HCT116 (cell line): ENCODE data around the gene SPSB1. TPM values are rescaled to one million over a fixed set of nuclear protein-coding genes. Genes with fewer than 3 reads are reported as not detected.

Source experiments
- ATAC-seq: fragments of 200-7000 bp; cut with Tn5 transposase; 2 replicates; pipeline ENCODE4 v1.9.1; 2020; ENCODE audit warnings: mild to moderate bottlenecking, moderate library complexity
- BruUV-seq: library from RNA; stranded (reverse); fragments of 400-500 nt; replicated peaks from 2 replicates; lab custom pipeline; 2021; lab: Mats Ljungman, UMichigan
- CTCF ChIA-PET: fragments of 300-600 bp; sonication (Branson Sonifier 250); formaldehyde crosslinking; loops from one replicate; lab custom pipeline; 2021; ENCODE audit warnings: antibody characterized with exemption; lab: Charles Lee
- POLR2A ChIA-PET: fragments of 300-600, 350-600 bp; sonication (Branson Sonifier 250); formaldehyde crosslinking; loops from one replicate; lab custom pipeline; 2021; ENCODE audit warnings: antibody characterized with exemption; lab: Charles Lee
- RAD21 ChIA-PET, 2 experiments: fragments of 300-600 bp; sonication (Branson Sonifier 250); formaldehyde crosslinking; loops; one replicate each; lab custom pipeline; 2023; ENCODE audit warnings: low total read pairs in 2 of 2; ENCODE audit not compliant: uncharacterized antibody in 2 of 2, unreplicated experiment in 2 of 2, low non-redundant PET in 1 of 2; lab: Charles Lee
- DNase-seq: peaks from one replicate; pipeline ENCODE4 v3.0.0-alpha.2; 2010; ENCODE audit warnings: low read depth, low spot score
- H2AFZ ChIP-seq: fragments of 200-600 bp; shearing (Covaris generic), sonication (generic); 2 replicates; pipeline ENCODE4 v1.6.1; 2017; ENCODE audit warnings: low read depth, mixed run types, mixed read lengths, antibody characterized with exemption, low read length; ENCODE audit not compliant: poor library complexity, severe bottlenecking
- H3K27ac ChIP-seq: 2 replicates; pipeline ENCODE4 v1.5.1; 2012; ENCODE audit warnings: low read depth, low read length
- H3K27me3 ChIP-seq: fragments of 200-600 bp; sonication (generic); 2 replicates; pipeline ENCODE4 v1.6.1; 2016; ENCODE audit warnings: mixed run types, low read length, mixed read lengths; ENCODE audit not compliant: insufficient read depth
- H3K36me3 ChIP-seq, 2 experiments: fragments of 200-500 bp in 1 of 2; fragments of 200-600 bp in 1 of 2; sonication (Bioruptor generic) in 1 of 2; sonication (generic) in 1 of 2; 2 replicates each; pipeline versions ENCODE4 v1.5.1 to v1.6.1; 2014 to 2016; ENCODE audit warnings: low read length in 2 of 2, inconsistent platforms in 1 of 2, mixed read lengths in 1 of 2, mixed run types in 1 of 2; ENCODE audit not compliant: insufficient read depth in 2 of 2, control insufficient read depth in 1 of 2
- H3K4me1 ChIP-seq, 2 experiments: fragments of 200-600 bp in 1 of 2; sonication (generic) in 1 of 2; 2 replicates each; pipeline versions ENCODE4 v1.5.1 to v1.6.1; 2012 to 2017; ENCODE audit warnings: low read length in 2 of 2, inconsistent platforms in 1 of 2, mild to moderate bottlenecking in 1 of 2, mixed read lengths in 1 of 2, mixed run types in 1 of 2, moderate library complexity in 1 of 2; ENCODE audit not compliant: insufficient read depth in 2 of 2, control insufficient read depth in 1 of 2
- H3K4me2 ChIP-seq: fragments of 200-600 bp; sonication (generic); 2 replicates; pipeline ENCODE4 v1.6.1; 2017; ENCODE audit warnings: mixed run types, low read length, mixed read lengths
- H3K4me3 ChIP-seq, 2 experiments: fragments of 200-600 bp in 1 of 2; sonication (generic) in 1 of 2; replicated peaks in 1 of 2; 2 replicates each; pipeline ENCODE4 v1.5.1; 2011 to 2016; ENCODE audit warnings: low read length in 2 of 2, control low read depth in 1 of 2, low read depth in 1 of 2, mild to moderate bottlenecking in 1 of 2, mixed read lengths in 1 of 2, mixed run types in 1 of 2
- H3K79me2 ChIP-seq: fragments of 200-600 bp; sonication (generic); 2 replicates; pipeline ENCODE4 v1.6.1; 2017; ENCODE audit warnings: mild to moderate bottlenecking, mixed run types, low read length, moderate library complexity, mixed read lengths; ENCODE audit not compliant: insufficient read depth
- H3K9ac ChIP-seq: fragments of 200-600 bp; sonication (generic); 2 replicates; pipeline ENCODE4 v1.6.1; 2016; ENCODE audit warnings: low read length, mixed read lengths
- H3K9me2 ChIP-seq: fragments of 200-600 bp; sonication (generic), shearing (Covaris generic); 2 replicates; pipeline ENCODE4 v1.6.1; 2017; ENCODE audit warnings: mixed run types, mild to moderate bottlenecking, moderate library complexity; ENCODE audit not compliant: insufficient read depth
- H3K9me3 ChIP-seq, 2 experiments: fragments of 200-500 bp in 1 of 2; fragments of 200-600 bp in 1 of 2; sonication (Bioruptor generic) in 1 of 2; sonication (generic) in 1 of 2; 2 replicates each; pipeline ENCODE4 v1.6.1; 2014 to 2017; ENCODE audit warnings: low read length in 2 of 2, mixed read lengths in 2 of 2, inconsistent platforms in 1 of 2, low read depth in 1 of 2, mild to moderate bottlenecking in 1 of 2, mixed run types in 1 of 2, moderate library complexity in 1 of 2; ENCODE audit not compliant: control insufficient read depth in 1 of 2, insufficient read depth in 1 of 2
- H4K20me1 ChIP-seq: fragments of 200-600 bp; sonication (generic), shearing (Covaris generic); 2 replicates; pipeline ENCODE4 v1.6.1; 2017; ENCODE audit warnings: mixed run types, mild to moderate bottlenecking, moderate library complexity; ENCODE audit not compliant: insufficient read depth
- CBX3 ChIP-seq: IDR thresholded peaks from 2 replicates; pipeline ENCODE4 v1.6.1; 2012; ENCODE audit warnings: low read depth
- CEBPB ChIP-seq: IDR thresholded peaks from 2 replicates; pipeline ENCODE4 v1.6.1; 2012; ENCODE audit warnings: low read depth
- EGR1 ChIP-seq: IDR thresholded peaks from 2 replicates; pipeline ENCODE4 v1.6.1; 2012; ENCODE audit warnings: low read depth
- ELF1 ChIP-seq: IDR thresholded peaks from 2 replicates; pipeline ENCODE4 v1.6.1; 2012; ENCODE audit warnings: low read depth, borderline replicate concordance
- EZH2 ChIP-seq: fragments of 200-600 bp; sonication (generic); IDR thresholded peaks from 2 replicates; pipeline ENCODE4 v1.6.1; 2017; ENCODE audit warnings: antibody characterized with exemption, mixed run types
- EZH2phosphoT487 ChIP-seq: fragments of 200-600 bp; IDR thresholded peaks from 2 replicates; pipeline ENCODE4 v1.6.1; 2018; ENCODE audit warnings: antibody characterized with exemption, borderline replicate concordance
- FOSL1 ChIP-seq: IDR thresholded peaks from 2 replicates; pipeline ENCODE4 v1.6.1; 2012; ENCODE audit warnings: low read depth
- SIN3A ChIP-seq: IDR thresholded peaks from 2 replicates; pipeline ENCODE4 v1.6.1; 2012; ENCODE audit warnings: low read depth
- SP1 ChIP-seq: IDR thresholded peaks from 2 replicates; pipeline ENCODE4 v1.6.1; 2012; ENCODE audit warnings: low read depth
- SRF ChIP-seq: IDR thresholded peaks from 2 replicates; pipeline ENCODE4 v1.6.1; 2012; ENCODE audit warnings: low read depth
- TCF7L2 ChIP-seq: IDR thresholded peaks from 2 replicates; pipeline ENCODE4 v1.7.0; 2011; ENCODE audit warnings: borderline replicate concordance, inconsistent platforms; ENCODE audit not compliant: insufficient read depth, insufficient read length; ENCODE audit errors: extremely low read depth
- ZBTB33 ChIP-seq: IDR thresholded peaks from 2 replicates; pipeline ENCODE4 v1.6.1; 2011; ENCODE audit warnings: mild to moderate bottlenecking, low read length, moderate library complexity; ENCODE audit not compliant: insufficient replicate concordance; ENCODE audit errors: extremely low read depth
- ZFX ChIP-seq: fragments of 450-650 bp; IDR thresholded peaks from 2 replicates; pipeline ENCODE4 v1.6.1; 2017
- ZNF274 ChIP-seq: fragments of 200-500 bp; sonication (Bioruptor generic); IDR thresholded peaks from 2 replicates; pipeline ENCODE4 v1.6.1; 2014; ENCODE audit warnings: mild to moderate bottlenecking, low read depth, low read length, inconsistent platforms
- intact Hi-C: fragments of 100-400 bp; cut with micrococcal nuclease; formaldehyde crosslinking; loops from 2 replicates; pipeline ENCODE4 v1.10.0; 2022
- total RNA-seq: library from RNA; stranded (reverse); gene quantifications from one replicate; pipeline ENCODE4 v1.2.1, GENCODE V29; 2021; ENCODE audit not compliant: unreplicated experiment

SPSB1 gene
- total RNA-seq, 1 experiment from 2014 or later: 10.8 TPM

DNA sequence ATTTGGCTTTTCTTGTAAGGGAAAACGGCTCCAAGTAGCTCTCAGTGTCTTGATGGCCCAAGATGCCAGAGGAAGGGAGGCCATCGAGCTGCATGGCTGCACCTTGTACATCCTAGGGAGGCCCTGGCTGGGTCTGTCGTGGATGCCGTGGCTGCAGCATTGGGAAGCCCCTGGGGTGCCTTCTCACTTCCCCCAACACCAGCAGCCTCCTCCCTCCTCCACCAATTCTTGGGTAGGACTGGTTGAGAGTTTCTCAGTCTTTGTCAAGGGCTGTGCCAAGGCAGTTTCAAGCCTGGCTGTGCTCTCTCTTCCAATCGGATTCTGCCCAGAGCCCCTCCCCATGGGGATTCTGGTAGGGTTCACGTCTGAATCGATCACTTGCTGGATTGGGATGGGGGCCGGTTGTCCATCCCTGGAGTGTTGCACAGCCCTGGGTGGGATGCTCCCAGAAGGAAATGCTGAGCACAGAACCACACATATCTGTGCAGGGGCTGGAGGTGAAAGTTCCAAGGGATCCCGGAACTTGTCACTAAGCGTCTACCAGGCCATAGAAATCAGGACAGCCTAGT, 14.0 kb upstream of the SPSB1 start:
- H2AFZ ChIP-seq: no peak overlapping the region
- no peaks in the 10 kb centered on the region for H3K9me3 ChIP-seq
- ChIA-PET CTCF (interaction anchor here (0.9 to 1.0 kb wide), 2 partner anchors 11 to 12 kb away, joined by 3 read pairs; no protein-coding TSS in a partner anchor), POLR2A (no interaction called here), RAD21 (no interaction called here)
- intact Hi-C loops: no loop called here
- no peak overlapping the region for H3K27ac ChIP-seq
- DNase-seq (no peak), ATAC-seq (no peak)
- no peak overlapping the region for H3K9ac ChIP-seq
- H3K4me1 ChIP-seq: peaks cover 34 to 59% of the 10 kb centered on the region in 2 experiments; a peak in 3 of 4 replicates
- no TSS peak for BruUV-seq
- no peaks in the 10 kb centered on the region for H4K20me1 ChIP-seq
- H3K79me2 ChIP-seq: no peaks in the 10 kb centered on the region
- H3K9me2 ChIP-seq: no peaks in the 10 kb centered on the region
- H3K36me3 ChIP-seq: no peaks in the 10 kb centered on the region
- H3K4me3 ChIP-seq: no peak overlapping the region
- H3K4me2 ChIP-seq: no peak overlapping the region
- no peaks in the 10 kb centered on the region for H3K27me3 ChIP-seq
- TF ChIP-seq EGR1: no peak
- no peak for TF ChIP-seq ZFX
- no peak for TF ChIP-seq SIN3A
- no peak for TF ChIP-seq ZNF274
- TF ChIP-seq FOSL1: no peak
- TF ChIP-seq CBX3: no peak
- TF ChIP-seq TCF7L2: no peak
- no peak for TF ChIP-seq EZH2phosphoT487
- TF ChIP-seq SRF: no peak
- no peak for TF ChIP-seq SP1
- no peak for TF ChIP-seq CEBPB
- no peak for TF ChIP-seq ZBTB33
- TF ChIP-seq ELF1: no peak
- no peak for TF ChIP-seq EZH2
